HK-2 (cell line): ENCODE results near the gene AK2.
"Not testable (repeated sequence)": the region's sequence is repeated elsewhere in the genome, so short reads cannot be mapped to it uniquely, and the experiment has no call there.

Experiments
- DNase-seq: peaks from one replicate; pipeline ENCODE4 v3.0.0-alpha.2; 2018; ENCODE audit not compliant: unreplicated experiment

The AK2 gene

DNA sequence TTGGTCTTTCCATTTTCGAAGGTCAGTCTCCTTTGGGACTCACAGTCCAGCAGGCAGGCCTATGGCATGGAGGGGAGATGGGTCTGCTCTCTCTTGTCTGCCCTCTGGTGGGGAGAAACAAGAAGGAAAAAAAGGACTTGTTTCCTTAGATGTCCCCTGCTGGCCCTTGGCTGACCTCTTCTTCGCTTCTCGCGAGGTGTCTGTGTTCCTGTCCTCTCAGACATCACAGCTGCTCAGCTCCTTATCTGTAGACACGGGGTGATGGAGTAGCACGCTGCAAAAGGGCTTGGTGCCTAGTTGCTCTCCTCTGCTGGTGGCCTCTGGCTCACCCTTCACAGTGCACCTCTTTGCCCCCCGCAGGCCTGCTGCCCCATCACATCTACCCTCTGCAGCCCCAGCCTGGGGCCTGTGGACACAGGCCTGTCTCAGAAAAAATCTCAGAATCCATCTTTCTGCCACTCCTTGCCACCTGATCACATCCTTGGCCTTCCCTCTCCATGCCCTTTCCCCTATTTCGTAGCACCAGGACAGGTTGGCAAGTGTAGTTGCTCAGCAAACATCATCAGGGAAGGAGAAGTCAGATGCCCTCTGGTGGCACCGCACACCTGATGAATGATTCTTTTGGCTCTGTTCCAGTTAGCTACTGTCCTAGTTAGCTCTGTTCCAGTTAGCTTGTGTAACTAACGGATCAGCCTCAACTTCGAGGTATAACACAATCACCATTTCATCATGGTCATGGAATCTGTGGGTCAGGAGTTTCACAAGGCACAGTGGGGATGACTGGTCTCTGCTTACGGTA is 18.7 kb upstream of the AK2 start:
- peak; percentile 56 for DNase-seq

- no peak for DNase-seq
Measured at GRCh38 chr1:33050221-33051076, 13.8 kb upstream of the AK2 start.

GRCh38 chr1:33049371-33049770 is 12.7 kb upstream of the AK2 start:
- no peak for DNase-seq

GRCh38 chr1:33048426-33048825 is 11.7 kb upstream of the AK2 start:
- no peak for DNase-seq

DNA sequence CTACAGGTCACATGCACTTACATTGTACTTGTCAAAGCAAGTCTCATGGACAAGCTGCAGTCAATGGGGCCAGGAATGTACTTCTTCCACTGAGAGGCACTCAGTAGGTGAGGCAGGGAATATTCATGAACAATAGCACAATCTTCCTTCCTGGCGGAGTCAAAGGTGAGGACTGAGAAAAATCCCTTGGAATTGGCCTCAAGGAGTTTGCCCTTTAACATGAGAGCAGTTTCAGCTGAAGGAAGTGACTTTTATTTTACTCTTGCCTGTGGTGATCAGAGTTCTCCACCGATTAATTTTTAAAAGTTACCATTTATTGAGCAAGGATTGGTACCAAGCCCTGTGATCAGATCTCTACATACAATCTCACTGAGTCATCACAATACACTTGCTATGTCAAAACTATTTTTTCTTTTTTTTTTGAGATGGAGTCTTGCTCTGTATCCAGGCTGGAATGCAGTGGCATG is 11.2 kb upstream of the AK2 start:
- no peak for DNase-seq

DNA sequence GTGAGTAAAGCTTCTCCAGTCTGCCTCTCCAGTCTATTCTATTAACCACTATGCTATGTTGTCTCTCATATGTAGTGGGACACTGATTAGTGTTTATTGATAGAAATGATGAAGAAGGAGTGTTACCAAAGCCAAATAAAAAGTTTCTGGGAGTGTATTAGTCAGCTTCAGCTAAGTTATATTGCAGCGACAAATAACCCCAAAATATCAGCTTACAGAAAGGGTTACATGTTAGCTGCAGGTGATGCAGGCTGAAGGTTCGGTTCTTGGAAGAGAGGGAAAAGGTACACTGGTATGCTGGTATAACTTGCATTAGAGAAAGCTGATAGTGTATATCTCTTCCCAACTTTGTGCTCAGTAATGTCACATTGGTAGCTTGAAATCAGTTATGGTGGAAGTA is 10.6 kb upstream of the AK2 start:
- DNase-seq, result no peak

DNA sequence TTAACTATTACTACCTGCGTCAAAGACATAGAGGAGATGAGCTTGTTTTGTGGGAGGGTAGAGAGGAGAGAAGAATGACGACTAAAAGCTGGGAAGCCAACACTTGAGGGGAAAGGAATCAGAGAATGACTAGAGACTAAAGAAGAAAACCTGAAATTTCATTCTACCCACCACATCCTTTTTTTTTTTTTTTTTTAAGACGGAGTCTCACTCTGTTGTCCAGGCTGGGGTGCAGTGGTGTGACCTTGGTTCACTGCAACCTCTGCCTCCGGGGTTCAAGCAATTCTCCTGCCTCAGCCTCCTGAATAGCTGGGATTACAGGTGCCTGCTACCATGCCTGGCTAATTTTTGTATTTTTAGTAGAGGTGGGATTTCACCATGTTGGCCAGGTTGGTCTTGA is 9.6 kb upstream of the AK2 start:
- DNase-seq, result not testable (repeated sequence)

- DNase-seq, result no peak
Measured at GRCh38 chr1:33045814-33046213, 9.1 kb upstream of the AK2 start.

- no peak for DNase-seq
Measured at GRCh38 chr1:33045246-33045645, 8.6 kb upstream of the AK2 start.

DNA sequence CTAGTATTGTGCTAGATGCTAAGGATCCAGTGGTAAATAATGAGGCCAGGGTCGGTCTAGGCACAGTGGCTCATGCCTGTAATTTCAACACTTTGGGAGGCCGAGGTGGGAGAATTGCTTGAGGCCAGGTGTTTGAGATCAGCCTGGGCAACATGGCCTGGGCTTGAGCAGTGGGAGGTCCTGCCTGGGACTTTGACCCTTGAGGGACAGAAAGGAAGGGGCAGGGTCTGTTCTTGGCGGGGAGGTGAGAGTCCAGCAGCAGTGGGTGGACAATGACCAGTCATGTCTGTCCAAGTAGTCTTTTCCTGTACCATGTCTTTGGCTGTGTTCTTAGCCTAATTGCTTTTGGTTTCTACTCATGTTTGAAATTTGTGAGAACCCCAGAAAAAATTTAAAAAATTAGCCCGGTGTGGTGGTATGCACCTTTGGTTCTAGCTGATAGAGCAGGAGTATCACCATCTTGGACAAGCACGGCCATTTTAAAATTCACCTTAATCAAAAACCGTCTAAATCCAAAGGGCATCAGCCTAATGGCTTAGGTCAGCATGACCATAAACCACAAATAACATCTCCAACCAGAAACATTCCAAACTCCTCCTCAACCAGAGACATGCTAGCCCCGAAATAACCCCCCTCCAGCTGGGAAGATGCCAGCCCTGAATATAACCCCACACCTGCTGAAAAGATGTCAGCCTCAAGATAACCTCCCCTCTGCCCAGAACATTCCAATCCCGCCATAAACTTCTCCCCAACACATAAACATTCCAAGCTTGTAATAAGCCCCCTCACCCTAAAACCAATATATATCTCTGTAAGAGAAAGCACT is 6.8 kb upstream of the AK2 start:
- no peak for DNase-seq

DNA sequence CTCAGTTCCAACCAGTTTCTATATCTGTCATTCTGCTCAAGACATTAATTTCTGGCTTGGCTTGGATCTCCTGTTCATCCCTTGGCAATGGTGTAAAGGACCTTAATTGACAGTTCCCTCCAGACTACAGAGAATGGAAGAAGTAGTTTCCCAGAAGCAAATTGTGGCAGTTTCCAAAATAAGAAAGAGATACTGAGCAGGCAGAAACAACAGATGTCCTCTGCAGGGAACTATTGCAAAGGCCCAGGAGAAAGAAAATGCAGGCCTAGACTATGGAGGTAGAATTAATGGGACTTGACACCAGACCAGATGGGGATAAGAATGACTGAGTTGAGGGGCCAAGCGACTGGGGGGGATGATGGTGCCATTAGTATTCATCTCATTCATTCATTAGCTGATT is 6.1 kb upstream of the AK2 start:
- DNase-seq, result no peak

DNA sequence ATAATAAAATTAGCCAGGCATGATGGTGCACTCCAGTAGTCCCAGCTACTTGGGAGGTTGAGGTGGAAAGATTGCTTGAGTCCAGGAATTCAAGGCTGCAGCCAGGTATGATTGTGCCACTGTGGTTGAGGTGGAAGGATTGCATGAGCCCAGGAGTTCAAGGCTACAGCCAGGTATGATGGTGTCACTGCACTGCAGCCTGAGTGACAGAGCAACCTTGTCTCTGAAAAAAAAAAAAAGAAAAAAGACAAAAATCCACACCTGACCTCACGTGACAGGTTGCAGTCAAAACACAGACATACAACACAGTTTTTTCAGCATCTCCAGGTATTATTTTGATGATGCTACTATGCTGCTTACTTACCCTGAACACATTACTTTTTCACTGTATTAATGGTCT is 4.3 kb upstream of the AK2 start:
- no peak for DNase-seq

DNA sequence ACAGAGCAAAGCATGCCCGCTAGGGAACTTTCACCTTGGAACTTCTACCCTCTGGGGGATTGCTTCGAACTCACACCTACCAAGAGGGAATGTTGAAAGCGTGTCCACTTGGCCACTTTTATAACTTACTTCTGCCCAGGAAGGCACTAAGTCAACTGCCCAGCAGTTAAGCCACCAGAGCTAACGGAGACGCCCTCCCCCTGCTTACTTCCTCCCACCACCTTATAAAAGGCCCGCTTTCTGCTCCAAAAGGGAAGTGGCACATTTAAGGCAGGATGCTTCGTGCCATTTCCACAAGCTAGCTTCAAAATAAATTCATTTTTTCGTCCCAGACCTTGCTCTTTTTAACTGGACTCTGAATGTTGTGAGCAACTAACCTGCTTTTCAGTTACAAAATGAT is 3.2 kb upstream of the AK2 start:
- no peak for DNase-seq

GRCh38 chr1:33036051-33036525 is 595 bp downstream of the AK2 start:
- DNase-seq, result peak; percentile 42

- DNase-seq, result no peak
Measured at GRCh38 chr1:33032126-33032869, 4.4 kb downstream of the AK2 start.

DNA sequence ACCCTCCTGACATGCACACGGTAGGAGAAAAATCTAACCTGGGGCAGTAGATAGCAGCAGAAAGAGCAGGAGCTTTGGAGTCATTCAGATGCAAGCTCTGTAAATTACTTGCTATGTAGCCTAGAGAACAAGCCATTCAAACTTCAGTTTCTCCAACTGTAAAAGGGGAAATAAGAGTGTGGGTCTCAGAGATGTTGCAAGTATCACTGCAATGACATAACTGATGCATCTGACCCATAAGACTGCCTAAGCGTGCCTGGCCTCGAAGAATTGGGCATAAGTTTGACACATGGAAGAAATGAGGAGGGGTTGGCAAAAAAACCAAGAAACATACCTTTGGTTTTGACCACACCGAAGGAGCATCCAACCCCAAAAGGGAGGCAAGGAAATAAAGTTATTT is 5.2 kb downstream of the AK2 start:
- DNase-seq, result no peak

DNA sequence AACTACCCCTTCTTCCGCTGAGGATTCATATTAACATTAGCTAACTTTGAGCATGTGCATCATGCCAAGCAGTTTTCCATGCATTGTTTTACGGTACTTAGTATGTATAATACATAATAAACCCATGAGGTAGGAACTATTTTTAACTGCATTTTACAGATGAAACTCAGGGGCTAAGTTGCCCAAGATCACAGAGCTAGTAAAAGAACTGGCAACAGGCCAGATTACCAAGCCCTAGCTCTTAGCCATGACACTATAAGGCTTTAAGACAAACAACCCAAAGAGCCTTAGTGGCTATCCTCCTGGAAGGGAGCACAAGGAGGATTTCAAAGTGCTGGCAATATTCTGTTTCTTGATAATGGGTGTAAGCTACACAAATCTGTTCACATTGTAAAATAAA is 6.1 kb downstream of the AK2 start:
- DNase-seq, result no peak

DNA sequence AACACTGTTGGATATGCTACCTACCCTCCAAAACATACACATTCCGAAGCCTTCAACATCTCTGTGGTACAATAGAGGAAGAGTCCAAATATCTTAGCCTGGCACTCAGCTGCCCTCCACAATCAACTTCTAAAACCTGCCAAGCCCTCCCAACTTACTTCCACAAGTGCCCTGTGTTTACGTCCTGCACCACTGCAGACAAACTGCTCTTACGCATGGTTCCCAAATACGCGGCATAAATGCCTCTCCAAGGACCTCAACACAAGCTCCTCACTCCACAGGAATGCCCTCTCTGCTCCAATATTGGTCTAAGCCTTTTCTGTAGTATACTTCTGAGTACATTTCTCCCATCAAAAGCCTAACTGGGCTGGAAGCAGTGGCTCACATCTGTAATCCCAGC is 6.8 kb downstream of the AK2 start:
- DNase-seq, result no peak

- no peak for DNase-seq
Measured at GRCh38 chr1:33029209-33029608, 7.5 kb downstream of the AK2 start.

DNA sequence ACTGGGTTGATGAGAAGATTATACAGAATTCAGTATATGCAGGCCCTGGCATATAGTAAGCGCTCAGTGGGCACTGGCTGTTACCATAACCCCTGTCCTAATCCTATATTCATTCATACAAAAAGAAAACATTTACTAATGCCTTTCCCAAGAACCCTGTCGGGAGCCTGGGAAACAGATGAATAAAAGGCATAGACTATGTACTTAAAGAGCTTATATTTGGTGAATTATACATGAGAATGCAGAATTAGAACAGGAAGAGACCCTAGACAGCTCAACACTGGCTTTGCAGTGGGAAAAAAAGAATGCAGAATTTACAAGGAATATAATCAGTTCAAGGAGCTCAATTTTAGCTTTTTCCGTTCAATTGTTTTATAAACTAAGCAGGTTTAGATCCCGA is 10.9 kb downstream of the AK2 start:
- no peak for DNase-seq

DNA sequence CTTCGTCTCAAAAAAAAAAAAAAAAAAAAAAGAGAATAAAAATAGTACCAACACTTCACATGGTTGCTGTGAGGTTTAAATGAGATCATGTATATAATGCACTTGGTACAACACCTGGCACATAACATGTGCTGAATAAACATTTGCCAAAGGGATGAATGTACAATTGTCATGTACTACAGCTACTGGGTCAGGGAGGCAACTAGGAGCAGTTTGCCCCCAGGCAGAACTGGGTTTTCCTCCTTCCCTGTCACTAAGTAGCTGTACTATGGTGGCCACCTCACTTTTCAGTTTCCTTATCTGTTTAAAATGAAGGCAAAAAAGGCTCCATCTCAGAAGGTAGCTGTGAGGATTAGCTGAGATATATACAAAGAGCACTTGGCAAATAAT is 11.5 kb downstream of the AK2 start:
- no peak for DNase-seq
